Measurements from ENCODE around the gene VGLL4. TPM values are rescaled to one million over a fixed set of nuclear protein-coding genes. Genes with fewer than 3 reads are reported as not detected.

Gene VGLL4
- total RNA-seq, 4 donors from 2014 or later = 66.8 to 86.5 (median 75.9) TPM

DNA sequence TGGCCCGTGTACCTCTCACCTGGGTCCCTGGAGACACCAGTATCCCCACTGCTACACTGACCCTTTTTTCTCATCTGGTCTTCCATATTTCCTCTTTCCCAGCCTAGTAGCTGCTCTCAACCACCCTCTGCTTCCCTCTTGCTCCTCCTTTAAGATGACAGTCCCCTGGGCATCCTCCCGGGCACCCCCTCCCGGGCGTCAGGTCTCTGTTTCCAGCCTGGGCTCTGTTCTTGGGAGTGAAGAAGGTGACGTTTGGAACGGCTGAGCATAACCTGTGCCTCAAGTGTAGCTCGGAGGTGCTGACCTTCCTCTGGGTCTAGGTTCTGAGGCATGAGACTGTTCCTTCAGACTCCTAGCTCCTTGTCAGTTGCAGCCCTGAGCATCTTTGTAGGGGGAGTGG is 101.2 kb downstream of the VGLL4 start:
- 90% methylated on average over 7 of the region's 7 CpGs for WGBS
- Histone ChIP-seq H3K4me3 (no peak overlapping the region), H3K9me3 (no peaks in the 10 kb centered on the region), H3K27ac (no peak overlapping the region), H3K27me3 (no peaks in the 10 kb centered on the region), H3K36me3 (peaks cover 4% of the 10 kb centered on the region), H3K4me1 (peaks cover 15% of the 10 kb centered on the region)
- peak in 1 of 2 donors; percentile 55 for DNase-seq (ENCODE audit: low spot score in 2 of 2)
- no peak for TF ChIP-seq POLR2AphosphoS5 (IDR thresholded peaks at IDR 0.05)
- TF ChIP-seq CTCF (IDR thresholded peaks at IDR 0.05) = no peak
- TF ChIP-seq POLR2A (IDR thresholded peaks at IDR 0.05) = no peak
- no peak for TF ChIP-seq EP300 (IDR thresholded peaks at IDR 0.05)

- no peak overlapping the region for H3K27ac ChIP-seq
- H3K4me1 ChIP-seq = peaks cover 15% of the 10 kb centered on the region
- peaks cover under 1% of the 10 kb centered on the region for H3K36me3 ChIP-seq
- TF ChIP-seq EP300 (IDR thresholded peaks at IDR 0.05) = no peak
- no peak for TF ChIP-seq POLR2A (IDR thresholded peaks at IDR 0.05)
- no peak for TF ChIP-seq CTCF (IDR thresholded peaks at IDR 0.05)
- TF ChIP-seq POLR2AphosphoS5 (IDR thresholded peaks at IDR 0.05) = no peak
- H3K4me3 ChIP-seq = no peak overlapping the region
- no peaks in the 10 kb centered on the region for H3K9me3 ChIP-seq
- no peaks in the 10 kb centered on the region for H3K27me3 ChIP-seq
- WGBS = 85% methylated on average over 16 of the region's 16 CpGs
- DNase-seq (ENCODE audit: low spot score in 2 of 2) = peak in 1 of 2 donors; percentile 50
Measured at GRCh38 chr3:11541321-11542303, 102.1 kb downstream of the VGLL4 start.

GRCh38 chr3:11539677-11540076 is 104.0 kb downstream of the VGLL4 start:
- TF ChIP-seq POLR2A (IDR thresholded peaks at IDR 0.05) (no peak), POLR2AphosphoS5 (IDR thresholded peaks at IDR 0.05) (no peak), CTCF (IDR thresholded peaks at IDR 0.05) (no peak), EP300 (IDR thresholded peaks at IDR 0.05) (no peak)
- Histone ChIP-seq H3K4me1 (peaks cover 9% of the 10 kb centered on the region), H3K27me3 (no peaks in the 10 kb centered on the region), H3K27ac (no peak overlapping the region), H3K9me3 (no peaks in the 10 kb centered on the region), H3K4me3 (no peak overlapping the region), H3K36me3 (no peaks in the 10 kb centered on the region)
- peak in 1 of 2 donors; percentile 57 for DNase-seq (ENCODE audit: low spot score in 2 of 2)
- WGBS = 93% methylated on average over 14 of the region's 14 CpGs

- no peak for TF ChIP-seq POLR2A (IDR thresholded peaks at IDR 0.05)
- TF ChIP-seq EP300 (IDR thresholded peaks at IDR 0.05) = no peak
- TF ChIP-seq POLR2AphosphoS5 (IDR thresholded peaks at IDR 0.05) = no peak
- TF ChIP-seq CTCF (IDR thresholded peaks at IDR 0.05) = no peak
- H3K4me1 ChIP-seq = peaks cover 11% of the 10 kb centered on the region
- no peak overlapping the region for H3K27ac ChIP-seq
- no peak overlapping the region for H3K4me3 ChIP-seq
- H3K36me3 ChIP-seq = no peaks in the 10 kb centered on the region
- WGBS = 93% methylated on average over 5 of the region's 5 CpGs
- no peaks in the 10 kb centered on the region for H3K27me3 ChIP-seq
- DNase-seq (ENCODE audit: low spot score in 2 of 2) = peak in 1 of 2 donors; percentile 44
- H3K9me3 ChIP-seq = no peaks in the 10 kb centered on the region
Measured at GRCh38 chr3:11539218-11539617, 104.5 kb downstream of the VGLL4 start.

DNA sequence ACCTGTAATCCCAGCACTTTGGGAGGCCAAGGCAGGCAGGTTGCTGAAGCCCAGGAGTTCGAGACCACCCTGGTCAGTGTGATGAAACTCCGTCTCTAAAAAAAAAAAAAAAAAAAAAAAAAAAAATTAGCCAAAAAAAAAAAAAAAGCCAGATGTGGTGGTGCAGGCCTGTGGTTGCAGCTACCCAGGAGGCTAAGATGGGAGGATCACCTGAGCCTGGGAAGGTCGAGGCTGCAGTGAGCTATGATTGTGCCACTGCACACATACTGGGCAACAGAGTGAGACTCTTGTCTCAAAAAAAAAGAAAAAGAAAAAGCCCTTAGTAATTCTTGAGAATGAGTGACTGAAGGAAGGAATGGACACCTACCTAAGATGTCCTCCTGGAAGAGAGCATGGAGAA is 105.1 kb downstream of the VGLL4 start:
- Histone ChIP-seq H3K36me3 (no peaks in the 10 kb centered on the region), H3K27ac (no peak overlapping the region), H3K4me1 (peaks cover 16% of the 10 kb centered on the region), H3K4me3 (no peak overlapping the region), H3K27me3 (no peaks in the 10 kb centered on the region), H3K9me3 (no peaks in the 10 kb centered on the region)
- TF ChIP-seq POLR2A (IDR thresholded peaks at IDR 0.05) (no peak), CTCF (IDR thresholded peaks at IDR 0.05) (no peak), EP300 (IDR thresholded peaks at IDR 0.05) (no peak), POLR2AphosphoS5 (IDR thresholded peaks at IDR 0.05) (no peak)
- DNase-seq (ENCODE audit: low spot score in 2 of 2) = no peak
- WGBS = 95% methylated on average over 3 of the region's 3 CpGs
